Activated CD8-positive, alpha-beta memory T cell treated with anti-CD3 and anti-CD28 coated beads, Interleukin-2, amount 10 ng/mL, durations not matched to agents 7 days and 5 days (primary cell): ENCODE results near the gene MB21D2. TPM values are rescaled to one million over a fixed set of nuclear protein-coding genes. Genes with fewer than 3 reads are reported as not detected.

Source experiments
- ATAC-seq: fragments of 150-1000 bp; cut with Tn5 transposase; one replicate; pipeline ENCODE4 v1.10.0; 2021; ENCODE audit warnings: moderate library complexity
- CTCF ChIA-PET: fragments of 350-600 bp; sonication (Branson Sonifier 250); formaldehyde crosslinking; loops from one replicate; lab custom pipeline; 2021; ENCODE audit warnings: antibody characterized with exemption; lab: Charles Lee
- DNase-seq: peaks from one replicate; pipeline ENCODE4 v3.0.0-alpha.2; 2020
- H3K27ac Mint-ChIP-seq: one replicate; pipeline ENCODE4 v1.8.0; 2021; ENCODE audit warnings: mild to moderate bottlenecking, mixed read lengths
- H3K27me3 Mint-ChIP-seq: one replicate; pipeline ENCODE4 v1.8.0; 2021; ENCODE audit warnings: mixed read lengths
- H3K36me3 Mint-ChIP-seq: one replicate; pipeline ENCODE4 v1.8.0; 2021; ENCODE audit warnings: mild to moderate bottlenecking, mixed read lengths
- H3K4me1 Mint-ChIP-seq: one replicate; pipeline ENCODE4 v1.8.0; 2021; ENCODE audit warnings: mixed read lengths
- H3K4me3 Mint-ChIP-seq: one replicate; pipeline ENCODE4 v1.8.0; 2021; ENCODE audit warnings: mild to moderate bottlenecking, moderate library complexity, mixed read lengths
- H3K9me3 Mint-ChIP-seq: one replicate; pipeline ENCODE4 v1.8.0; 2022; ENCODE audit warnings: low read depth, mixed read lengths
- total RNA-seq, 2 experiments: library from RNA; stranded (reverse); gene quantifications; one replicate each; pipeline ENCODE4 v1.2.3, GENCODE V29; 2021

The MB21D2 gene
- total RNA-seq, 2 experiments from 2014 or later: 2.7 to 7.0 TPM

DNA sequence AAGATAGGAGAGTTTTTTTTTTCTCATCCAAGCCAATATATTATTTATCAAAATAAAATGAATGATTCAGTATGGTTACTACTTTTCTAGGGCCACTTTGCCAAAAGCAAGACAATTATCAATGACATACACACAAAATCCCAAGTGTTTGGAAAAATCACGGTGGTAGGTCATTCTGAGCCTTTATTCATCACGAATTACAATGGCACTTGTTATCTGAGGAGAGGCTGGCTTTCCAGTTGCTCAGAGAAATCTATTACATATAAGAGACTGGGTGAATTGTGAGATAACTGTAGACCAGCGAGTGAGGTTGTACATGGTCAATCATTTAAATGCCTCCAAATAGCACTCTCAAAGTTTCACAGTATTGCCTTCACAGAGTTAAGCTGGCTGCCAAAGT is 169.9 kb downstream of the MB21D2 start:
- no peaks in the 10 kb centered on the region for H3K36me3 Mint-ChIP-seq
- DNase-seq: no peak
- H3K9me3 Mint-ChIP-seq: peaks cover 2% of the 10 kb centered on the region
- no peaks in the 10 kb centered on the region for H3K4me1 Mint-ChIP-seq
- CTCF ChIA-PET: no interaction called here
- no peak for ATAC-seq
- H3K27me3 Mint-ChIP-seq: peaks cover 2% of the 10 kb centered on the region
- H3K27ac Mint-ChIP-seq: no peak overlapping the region
- no peak overlapping the region for H3K4me3 Mint-ChIP-seq

DNA sequence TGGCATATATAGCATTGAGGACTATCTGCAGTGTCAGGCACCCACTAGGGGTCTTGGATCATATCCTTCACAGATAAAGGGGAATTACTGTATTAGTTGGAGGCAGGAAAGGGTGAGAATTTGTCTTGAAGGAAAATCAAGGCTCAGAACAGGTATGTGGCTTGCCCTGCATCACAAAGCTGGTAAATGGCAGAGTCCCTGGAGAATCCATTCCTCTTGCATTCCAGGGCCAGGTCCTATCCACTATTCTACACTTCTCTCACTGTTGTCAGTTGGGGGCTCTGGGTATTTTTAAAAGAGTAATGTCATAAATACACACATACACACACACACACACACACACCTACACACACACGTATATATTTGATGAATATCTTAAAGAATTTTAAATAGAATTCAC is 170.5 kb downstream of the MB21D2 start:
- ATAC-seq: no peak
- H3K36me3 Mint-ChIP-seq: no peaks in the 10 kb centered on the region
- no peak overlapping the region for H3K4me3 Mint-ChIP-seq
- DNase-seq: no peak
- peaks cover 2% of the 10 kb centered on the region for H3K9me3 Mint-ChIP-seq
- no peaks in the 10 kb centered on the region for H3K4me1 Mint-ChIP-seq
- no peak overlapping the region for H3K27ac Mint-ChIP-seq
- H3K27me3 Mint-ChIP-seq: peaks cover 2% of the 10 kb centered on the region
- CTCF ChIA-PET: no interaction called here

Other genes starting within 250 kb of the MB21D2 start
- gene FGF12, start 190.3 kb downstream of the MB21D2 start, total RNA-seq: not detected